GM18498 (cell line): ENCODE results near the gene PLK3.
"Not testable (repeated sequence)": the region's sequence is repeated elsewhere in the genome, so short reads cannot be mapped to it uniquely, and the experiment has no call there.

Experiments
- ATAC-seq: cut with Tn5 transposase; IDR thresholded peaks from one replicate; pipeline ENCODE4 v1.9.1; 2021; ENCODE audit warnings: mild to moderate bottlenecking, moderate library complexity; ENCODE audit not compliant: unreplicated experiment

The PLK3 gene

GRCh38 chr1:44808063-44808937 is 8.1 kb downstream of the PLK3 start, which contains the start of gene BTBD19:
Gene BTBD19, plus strand, starts transcription at chr1:44808523. Its CDS starts 298 bp downstream, at chr1:44808821.
- ATAC-seq: no peak

- peak; percentile 44 for ATAC-seq
Measured at GRCh38 chr1:44808938-44809917, 9.1 kb downstream of the PLK3 start.

DNA sequence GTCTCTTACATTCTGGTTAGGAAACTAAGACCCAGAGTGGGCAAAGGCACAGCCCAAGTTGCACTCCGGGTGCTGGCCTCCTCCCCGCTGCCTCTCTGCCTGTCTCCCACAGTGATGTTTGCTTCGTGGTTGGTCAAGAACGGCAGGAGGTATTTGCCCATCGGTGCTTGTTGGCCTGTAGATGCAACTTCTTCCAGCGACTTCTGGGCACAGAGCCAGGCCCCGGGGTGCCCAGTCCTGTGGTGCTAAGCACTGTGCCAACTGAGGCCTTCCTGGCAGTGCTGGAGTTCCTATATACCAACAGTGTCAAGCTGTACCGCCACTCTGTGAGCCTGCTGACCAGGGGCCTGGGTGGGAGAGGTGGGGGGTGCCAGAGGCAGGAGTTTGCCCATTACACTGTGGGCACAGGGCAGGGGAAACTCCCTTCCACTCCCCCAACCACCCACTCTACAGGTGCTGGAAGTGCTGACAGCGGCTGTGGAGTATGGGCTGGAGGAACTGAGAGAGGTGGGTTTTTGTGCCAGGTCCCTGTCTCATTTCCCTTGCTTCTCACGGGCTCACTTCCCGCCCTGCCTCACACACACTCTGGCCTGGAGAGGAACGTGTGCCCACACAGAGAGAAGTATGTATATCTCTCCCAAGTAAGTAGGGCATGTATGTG is 10.1 kb downstream of the PLK3 start:
- ATAC-seq: no peak

- ATAC-seq: not testable (repeated sequence)
Measured at GRCh38 chr1:44810762-44811105, 10.6 kb downstream of the PLK3 start.

DNA sequence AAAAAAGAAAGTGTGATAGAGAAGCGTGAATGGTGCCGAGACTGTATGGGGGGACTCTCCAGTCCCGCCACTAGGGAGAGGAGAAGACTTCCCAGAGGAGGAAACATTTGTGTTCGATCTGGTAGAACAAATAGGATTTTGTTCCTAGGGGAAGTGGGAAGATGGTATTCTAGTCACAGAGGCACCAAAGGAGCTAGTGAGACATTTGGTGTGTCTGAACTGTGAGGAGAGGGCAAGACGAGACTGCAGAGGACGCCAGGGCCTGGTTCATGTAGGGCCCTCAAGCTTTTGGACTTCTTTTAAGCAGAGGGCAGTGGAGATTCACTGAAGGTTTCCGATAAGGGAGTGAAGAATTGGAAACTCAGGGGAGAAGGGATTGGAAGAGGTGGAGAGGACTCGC is 11.1 kb downstream of the PLK3 start:
- ATAC-seq: no peak

GRCh38 chr1:44812822-44813543 is 12.8 kb downstream of the PLK3 start:
- no peak for ATAC-seq

DNA sequence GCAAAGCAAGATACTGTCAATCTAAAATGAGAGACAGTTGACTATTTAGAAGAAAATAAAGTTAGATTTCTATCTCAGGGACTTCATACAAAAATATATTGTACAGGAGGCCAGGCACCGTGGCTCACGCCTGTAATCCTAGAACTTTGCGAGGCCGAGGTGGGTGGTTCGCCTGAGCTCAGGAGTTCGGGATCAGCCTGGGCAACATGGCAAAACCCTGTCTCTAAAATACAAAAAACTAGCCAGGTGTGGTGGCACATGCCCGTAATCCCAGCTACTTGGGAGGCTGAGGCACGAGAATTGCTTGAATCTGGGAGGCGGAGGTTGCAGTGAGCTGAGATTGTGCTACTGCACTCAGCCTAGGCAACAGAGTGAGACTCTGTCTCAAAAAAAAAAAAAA is 15.7 kb downstream of the PLK3 start:
- ATAC-seq: not testable (repeated sequence)

DNA sequence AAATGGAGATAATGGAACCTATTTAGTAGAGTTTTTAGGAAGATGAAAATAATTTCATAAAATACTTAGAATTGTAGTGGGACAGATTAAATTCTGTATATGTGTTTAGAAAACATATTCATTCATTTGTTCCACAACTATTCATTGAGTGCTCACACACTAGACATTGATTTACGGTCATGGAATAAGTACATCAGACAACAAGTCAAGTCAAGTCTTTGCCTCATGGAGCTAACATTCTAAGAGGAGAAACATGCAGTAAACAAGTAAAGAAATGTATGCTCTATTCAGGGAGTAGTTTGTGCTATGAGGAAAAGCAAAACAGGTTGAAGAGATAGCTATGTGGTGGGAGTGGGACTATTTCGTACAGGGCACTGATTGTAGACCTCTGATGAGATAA is 17.1 kb downstream of the PLK3 start:
- ATAC-seq: no peak

DNA sequence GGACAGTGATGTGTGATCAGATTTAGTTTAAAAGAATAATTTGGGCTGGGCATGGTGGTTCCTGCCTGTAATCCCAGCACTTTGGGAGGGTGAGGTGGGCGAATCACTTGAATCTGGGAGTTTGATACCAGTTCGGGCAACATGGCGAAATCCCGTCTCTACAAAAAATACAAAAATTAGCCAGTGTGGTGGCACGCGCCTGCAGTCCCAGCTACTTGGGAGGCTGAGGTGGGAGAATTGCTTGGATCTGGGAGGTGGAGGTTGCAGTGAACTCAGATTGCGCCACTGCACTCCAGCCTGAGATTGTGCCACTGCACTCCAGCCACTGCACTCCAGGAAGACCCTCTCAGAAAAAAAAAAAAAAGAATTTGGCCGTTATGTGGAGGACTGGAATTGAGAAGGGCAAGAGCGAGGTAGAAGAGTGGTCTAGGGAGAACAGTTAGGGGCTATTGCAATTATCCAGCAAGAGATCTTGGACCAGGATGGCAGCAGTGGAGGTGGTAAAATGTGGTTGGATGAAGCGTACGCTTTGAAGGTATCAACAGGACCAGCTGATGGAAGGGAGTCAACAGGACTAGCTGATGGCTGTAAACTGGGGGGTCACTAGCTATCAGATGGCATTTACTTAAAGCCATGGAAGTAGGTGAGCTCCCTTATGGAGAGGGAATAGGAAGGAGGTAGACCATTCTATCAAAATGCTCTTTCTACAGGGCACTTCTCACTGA is 17.8 kb downstream of the PLK3 start:
- ATAC-seq: no peak

GRCh38 chr1:44819196-44819607 is 19.0 kb downstream of the PLK3 start:
- ATAC-seq: no peak

GRCh38 chr1:44819608-44820327 is 19.6 kb downstream of the PLK3 start:
- peak; percentile 83 for ATAC-seq

- ATAC-seq: no peak
Measured at GRCh38 chr1:44820328-44821239, 20.4 kb downstream of the PLK3 start.

DNA sequence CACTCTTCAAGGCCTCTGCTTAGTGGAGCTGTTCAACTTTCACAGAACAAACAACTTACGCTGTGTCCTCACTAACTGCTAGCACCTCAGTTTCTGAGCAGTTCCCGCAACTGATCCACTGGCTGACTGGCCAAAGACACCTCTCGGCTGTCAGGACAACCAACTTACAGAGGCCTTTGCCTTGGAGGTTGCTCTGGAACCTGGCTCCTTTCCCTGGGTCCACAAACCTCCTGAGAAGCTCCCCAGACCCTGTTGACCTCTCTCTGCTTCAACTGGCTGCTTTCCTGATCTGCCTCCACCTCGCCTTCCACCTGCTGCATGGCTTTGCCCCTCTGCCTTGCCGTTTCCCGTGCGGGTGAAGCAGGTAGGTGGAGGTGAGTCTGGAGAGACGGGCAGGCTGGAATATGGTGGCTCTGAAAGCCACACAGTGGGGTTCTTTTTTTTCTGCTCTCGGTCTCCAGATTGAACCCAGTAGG is 21.1 kb downstream of the PLK3 start:
- no peak for ATAC-seq

DNA sequence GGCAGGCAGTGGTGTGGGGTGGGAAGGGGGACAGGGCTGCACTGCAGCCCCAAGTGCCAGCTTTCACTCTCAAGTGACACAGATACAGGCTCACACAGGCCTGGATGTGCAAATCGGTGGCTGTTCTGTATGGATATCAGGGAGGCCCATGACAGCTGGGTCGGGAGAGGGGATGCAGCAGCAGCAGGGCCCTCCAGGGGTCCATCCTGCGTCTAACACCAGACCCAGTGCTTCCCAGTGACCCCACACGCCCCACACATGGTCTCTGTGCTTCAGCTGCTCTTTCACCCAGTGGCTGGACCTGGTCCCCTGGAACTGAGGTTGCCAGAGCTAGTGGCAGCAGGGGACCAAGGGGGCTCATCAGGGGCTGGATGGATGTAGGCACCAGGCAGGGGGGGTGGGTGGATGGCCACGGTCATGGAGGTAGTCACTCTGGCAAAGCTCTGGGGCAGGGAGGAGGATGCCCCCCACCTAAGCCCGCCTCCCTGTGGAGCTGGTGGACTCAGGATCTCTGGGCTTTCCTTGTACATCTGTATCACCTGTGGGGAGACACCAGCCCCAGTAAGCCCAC is 22.0 kb downstream of the PLK3 start:
- ATAC-seq: no peak

GRCh38 chr1:44822981-44823451 is 22.8 kb downstream of the PLK3 start:
- ATAC-seq: no peak

DNA sequence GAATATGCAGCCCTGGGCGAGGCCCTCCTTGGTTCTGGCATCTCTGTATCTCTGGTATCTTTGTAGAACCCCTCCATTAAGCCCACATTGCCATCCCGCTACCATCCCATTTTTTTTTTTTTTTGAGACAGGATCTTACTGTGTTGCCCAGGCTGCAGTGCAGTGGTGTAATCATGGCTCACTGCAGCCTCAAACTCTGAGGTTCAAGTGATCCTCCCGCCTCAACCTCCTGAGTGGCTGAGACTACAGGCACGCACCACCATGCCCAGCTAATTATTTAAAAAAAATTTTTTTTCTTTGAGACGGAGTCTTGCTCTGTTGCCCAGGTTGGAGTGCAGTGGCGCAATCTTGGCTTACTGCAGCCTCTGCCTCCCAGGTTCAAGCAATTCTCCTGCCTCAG is 24.2 kb downstream of the PLK3 start:
- not testable (repeated sequence) for ATAC-seq

DNA sequence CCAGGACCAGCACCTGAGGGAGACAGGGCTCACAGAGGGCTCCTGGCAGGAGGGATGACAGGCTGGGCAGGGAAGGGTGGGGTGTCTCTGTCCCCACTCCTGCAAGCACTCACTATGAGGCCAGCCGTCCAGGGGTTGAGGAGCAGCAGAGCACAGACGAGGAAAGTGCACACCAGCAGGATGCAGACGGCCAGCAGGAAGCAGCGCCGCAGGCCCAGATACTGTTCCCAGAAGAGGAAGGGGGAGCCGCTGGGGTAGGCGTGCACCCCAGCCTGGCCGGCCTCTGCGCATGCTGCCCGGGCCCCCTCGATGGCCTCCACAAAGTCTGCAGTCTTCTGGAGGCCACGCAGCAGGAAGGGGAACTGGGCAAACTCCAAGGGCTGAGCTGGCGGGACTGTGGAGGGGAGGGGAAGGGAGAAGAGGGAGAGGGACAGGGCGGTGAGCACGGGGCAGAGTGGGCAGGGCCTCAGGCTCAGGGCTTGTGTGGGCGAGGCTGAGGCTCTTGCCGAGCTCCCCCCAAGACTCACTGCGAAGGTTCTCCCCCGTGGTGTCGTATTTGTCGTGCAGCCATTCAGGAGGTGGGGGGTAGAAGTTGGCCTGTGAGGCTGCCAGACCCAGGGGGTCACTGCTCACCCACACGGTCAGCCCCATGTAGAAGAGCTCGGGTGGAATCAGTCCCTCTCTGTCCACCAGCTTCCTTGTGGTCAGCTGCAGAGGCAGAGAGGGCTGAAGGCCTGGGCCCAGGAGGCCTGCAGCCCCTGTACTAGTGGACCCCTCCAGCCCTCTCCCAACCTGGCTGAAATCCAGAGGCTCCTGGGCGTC is 26.4 kb downstream of the PLK3 start:
- no peak for ATAC-seq
